Renal cortical epithelial cell (primary cell): ENCODE data around the gene MYO1G. TPM values are rescaled to one million over a fixed set of nuclear protein-coding genes. Genes with fewer than 3 reads are reported as not detected.

ENCODE experiments used
- DNase-seq: peaks from one replicate; pipeline ENCODE4 v3.0.0-alpha.2; 2011; ENCODE audit warnings: low read depth
- total RNA-seq: library from RNA; depleted of rRNA; stranded (reverse); fragments of >200 nt; gene quantifications from 2 replicates; pipeline ENCODE4 v1.2.3, GENCODE V29; 2014

The MYO1G gene
- total RNA-seq, 1 donor from 2014 or later, result not detected

- no peak for DNase-seq
These were observed 2.4 kb upstream of the MYO1G start for GRCh38 chr7:44981035-44981706.

- DNase-seq, result no peak
These were observed 1.7 kb upstream of the MYO1G start for GRCh38 chr7:44980393-44981034.

GRCh38 chr7:44979481-44980392, 922 bp upstream of the MYO1G start:
- DNase-seq, result no peak

GRCh38 chr7:44977959-44978335, 868 bp downstream of the MYO1G start:
- no peak for DNase-seq

DNA sequence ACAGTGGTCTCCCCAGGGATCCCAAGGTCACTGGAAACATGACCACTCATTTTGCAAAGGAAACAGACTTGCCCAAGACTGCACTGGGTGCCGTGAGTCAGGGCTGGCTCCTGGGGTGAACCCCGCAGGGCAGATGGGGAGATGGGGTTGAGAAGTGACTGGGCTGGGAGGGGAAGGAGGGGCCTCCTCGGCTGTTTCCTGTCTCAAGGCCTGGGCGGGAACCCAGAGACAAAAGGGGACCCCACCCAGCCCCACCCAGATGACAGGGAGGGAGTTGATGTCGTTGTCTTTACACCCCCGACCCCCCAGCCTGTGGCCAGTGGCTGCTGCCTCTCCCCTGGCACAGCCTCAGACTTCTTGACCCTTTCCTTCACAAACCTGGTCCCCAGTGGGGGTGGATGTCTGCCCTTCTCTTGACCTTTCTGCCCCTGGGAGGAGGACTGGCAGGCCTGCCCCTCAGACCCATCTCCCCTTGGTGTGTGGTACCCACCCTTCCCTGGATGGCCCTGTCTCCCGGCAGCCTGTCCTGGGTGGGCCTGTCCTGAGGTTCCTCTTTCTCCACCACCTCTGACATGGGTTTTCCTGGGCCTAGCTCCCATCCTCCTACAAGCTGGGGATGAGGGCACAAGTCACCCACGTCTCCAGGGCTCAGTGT, 1.4 kb downstream of the MYO1G start:
- DNase-seq, result no peak

DNA sequence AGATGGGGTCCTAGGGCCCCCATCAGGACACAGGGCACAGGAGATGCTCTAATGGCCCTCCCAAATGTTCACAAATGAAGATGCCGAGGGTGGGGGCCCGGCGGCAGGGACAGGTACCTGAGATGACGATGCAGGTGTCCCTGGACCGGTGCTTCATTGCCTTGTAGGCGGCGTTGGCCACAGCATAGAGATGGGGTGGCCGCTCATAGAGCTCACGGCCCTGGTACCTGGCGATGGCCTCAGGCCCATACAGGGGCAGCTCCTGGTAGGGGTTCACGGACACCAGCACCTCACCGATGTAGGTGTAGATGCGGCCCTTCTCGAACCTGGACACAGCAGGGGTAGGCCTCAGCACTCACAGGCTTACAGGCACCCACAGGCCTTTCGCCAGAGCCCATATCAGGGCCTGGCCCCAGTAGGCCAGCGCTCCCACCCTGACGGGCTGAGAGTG, 2.0 kb downstream of the MYO1G start:
- no peak for DNase-seq

GRCh38 chr7:44976040-44976745, 2.6 kb downstream of the MYO1G start:
- no peak for DNase-seq

GRCh38 chr7:44975331-44976039, 3.3 kb downstream of the MYO1G start:
- no peak for DNase-seq

GRCh38 chr7:44974549-44974948, 4.3 kb downstream of the MYO1G start:
- DNase-seq, result no peak

DNA sequence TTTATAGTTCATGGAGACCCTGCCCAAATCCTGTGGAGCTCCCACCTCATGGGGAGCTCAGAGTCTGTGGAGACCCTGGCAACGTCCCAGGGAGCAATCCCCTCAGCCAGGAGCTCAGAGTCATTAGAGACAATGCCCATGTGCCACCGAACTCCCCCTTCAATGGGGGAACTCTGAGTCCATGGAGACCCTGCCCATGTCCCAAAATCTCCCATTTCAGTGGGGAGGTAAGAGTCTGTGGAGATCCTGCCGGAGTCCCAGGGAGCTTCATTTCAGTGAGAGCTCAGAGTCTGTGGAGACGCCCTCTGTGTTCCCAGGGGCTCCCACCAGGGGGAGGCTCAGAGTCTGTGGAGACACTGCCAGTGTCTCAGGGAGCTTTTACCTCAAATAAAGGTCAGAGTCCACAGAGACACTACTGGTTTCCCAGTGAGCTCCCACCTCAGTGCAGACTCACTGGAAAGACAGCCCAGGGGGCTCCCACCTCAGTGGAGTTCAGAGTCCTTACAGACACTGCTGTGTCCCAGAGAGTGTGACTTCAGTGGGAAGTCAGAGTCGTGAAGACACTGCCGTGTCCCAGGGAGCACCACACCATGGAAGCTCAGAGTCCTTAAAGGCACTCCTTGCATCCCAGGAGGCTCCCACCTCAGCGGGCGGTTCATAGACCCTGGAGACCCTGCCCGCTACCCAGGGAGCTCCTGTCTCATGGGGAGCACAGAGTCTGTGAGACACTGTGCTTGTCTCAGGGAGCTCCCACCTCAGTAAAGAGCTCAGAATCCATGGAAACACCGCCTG, 5.0 kb downstream of the MYO1G start:
- DNase-seq, result no peak

DNA sequence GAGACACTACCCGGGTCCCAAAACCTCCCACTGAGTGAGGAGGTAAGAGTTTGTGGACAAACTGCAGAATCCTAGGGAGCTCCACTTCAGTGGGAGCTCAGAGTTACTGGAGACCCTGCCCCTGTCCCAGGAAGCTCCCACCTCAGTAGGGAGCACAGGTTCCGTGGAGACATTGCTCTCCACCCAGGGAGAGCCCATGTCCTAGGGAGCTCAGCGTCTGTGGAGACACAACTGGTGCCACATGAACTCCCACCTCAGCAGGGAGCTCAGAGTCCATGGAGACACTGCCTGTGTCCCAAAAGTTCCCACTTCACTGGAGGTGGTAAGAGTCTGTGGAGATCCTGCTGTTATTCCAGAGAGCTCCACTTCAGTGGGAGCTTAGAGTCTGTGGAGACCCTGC, 6.3 kb downstream of the MYO1G start:
- DNase-seq, result no peak

DNA sequence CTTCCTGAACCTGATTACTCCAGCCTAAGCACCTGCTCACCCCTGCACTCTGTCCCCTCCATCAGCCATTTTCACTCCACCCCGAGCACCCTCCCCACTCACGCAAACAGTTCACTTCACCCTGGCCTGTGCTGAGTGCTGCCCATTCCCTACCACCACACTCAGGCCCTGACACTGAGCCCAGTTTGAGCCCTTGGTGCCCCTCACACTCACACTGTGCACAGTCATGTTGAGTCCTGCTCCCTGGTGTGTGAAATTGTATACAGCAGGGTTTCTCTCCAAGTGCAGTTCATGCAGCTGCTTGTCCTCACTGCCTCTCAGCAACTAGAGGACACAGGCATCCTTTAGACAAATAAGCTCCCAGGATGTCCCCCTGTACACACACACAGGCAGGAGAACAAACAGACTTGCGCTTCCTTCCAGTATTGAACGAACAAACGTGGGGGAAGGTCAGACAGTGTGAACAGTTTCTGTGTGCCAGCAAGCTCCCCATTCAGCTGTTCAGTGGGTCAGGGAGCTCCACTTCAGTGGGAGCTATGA, 6.8 kb downstream of the MYO1G start:
- no peak for DNase-seq

DNA sequence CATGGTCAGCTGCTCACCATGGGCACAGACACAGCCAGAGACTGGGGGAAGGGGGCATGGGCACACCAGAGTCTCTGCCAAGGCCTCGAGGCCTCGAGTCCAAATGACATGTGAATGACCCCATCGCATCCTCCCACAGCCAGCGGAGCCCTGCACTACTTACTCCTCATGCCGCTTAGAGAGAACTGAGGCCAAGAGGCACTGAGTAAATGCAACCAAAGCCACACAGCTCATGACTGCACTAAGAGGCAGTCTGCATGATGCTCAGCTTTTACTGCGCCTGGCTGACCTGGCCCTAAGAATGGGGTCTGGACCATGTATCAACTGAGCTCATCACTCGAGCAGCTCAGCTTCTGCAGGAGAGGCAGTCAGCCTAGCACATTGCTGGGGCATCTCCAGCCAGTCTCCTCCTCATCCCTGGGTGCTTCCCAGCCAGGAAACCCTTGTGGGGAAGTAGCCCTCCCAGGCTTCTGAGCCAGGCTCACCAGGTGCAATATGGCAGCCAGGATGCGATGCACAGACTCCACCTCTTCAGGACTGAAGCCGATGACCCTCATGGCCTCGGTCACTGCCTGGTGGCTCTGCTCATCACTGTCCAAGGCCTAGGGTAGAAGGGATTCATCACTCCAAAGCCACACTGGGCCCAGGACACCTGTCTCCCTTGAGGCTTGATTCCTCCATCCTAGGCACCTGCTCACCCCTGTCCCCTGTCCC, 7.5 kb downstream of the MYO1G start:
- DNase-seq, result no peak

GRCh38 chr7:44970523-44971051, 8.2 kb downstream of the MYO1G start:
- no peak for DNase-seq

DNA sequence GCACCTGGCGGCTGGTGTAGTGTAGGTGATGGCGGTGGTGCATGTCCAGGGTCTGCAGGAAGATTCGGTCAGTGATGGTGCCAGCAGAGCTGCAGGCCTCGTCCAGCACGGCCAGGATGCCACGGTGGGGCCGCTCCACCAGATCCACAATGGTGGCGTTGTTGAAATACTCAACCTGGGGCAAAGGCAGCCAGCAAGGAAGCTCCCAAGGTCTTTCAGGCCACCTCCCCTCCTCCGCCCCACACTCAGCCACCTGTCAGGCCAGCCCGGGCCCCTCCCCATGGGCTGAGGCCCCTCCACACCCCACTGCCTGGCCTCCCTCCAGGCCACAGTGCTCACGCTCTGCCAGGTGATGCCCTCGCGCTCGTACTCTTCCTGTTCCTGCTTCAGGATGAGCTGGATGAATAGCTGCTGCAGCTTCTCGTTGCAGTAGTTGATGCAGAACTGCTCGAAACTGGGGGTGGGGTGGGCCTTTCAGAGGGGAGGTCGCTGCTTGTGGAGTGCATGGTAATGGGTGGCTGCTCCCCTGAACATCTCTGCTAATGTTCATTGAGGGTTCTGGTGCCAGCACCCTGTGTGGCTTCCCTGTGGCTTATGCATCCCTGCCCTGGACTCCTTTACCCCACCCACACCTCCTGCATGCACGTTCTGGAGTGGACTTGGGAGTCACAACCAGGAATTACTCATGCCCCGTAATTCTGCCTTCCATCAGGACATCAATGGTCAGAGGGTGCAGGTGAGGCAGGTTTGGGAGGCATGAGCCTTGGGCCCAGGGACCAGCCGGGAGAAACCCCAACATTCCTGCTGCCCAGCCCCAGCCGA, 8.9 kb downstream of the MYO1G start:
- no peak for DNase-seq

GRCh38 chr7:44969049-44969700, 9.6 kb downstream of the MYO1G start:
- no peak for DNase-seq
